ENCODE data around the gene INKA2. TPM values are rescaled to one million over a fixed set of nuclear protein-coding genes. Genes with fewer than 3 reads are reported as not detected.
A peak's percentile ranks its signal among the peaks of the same experiment; 100 is the strongest.

INKA2 gene
- total RNA-seq (2012; rRNA removed) = 4.3 and 7.9 TPM in 2 replicates

DNA sequence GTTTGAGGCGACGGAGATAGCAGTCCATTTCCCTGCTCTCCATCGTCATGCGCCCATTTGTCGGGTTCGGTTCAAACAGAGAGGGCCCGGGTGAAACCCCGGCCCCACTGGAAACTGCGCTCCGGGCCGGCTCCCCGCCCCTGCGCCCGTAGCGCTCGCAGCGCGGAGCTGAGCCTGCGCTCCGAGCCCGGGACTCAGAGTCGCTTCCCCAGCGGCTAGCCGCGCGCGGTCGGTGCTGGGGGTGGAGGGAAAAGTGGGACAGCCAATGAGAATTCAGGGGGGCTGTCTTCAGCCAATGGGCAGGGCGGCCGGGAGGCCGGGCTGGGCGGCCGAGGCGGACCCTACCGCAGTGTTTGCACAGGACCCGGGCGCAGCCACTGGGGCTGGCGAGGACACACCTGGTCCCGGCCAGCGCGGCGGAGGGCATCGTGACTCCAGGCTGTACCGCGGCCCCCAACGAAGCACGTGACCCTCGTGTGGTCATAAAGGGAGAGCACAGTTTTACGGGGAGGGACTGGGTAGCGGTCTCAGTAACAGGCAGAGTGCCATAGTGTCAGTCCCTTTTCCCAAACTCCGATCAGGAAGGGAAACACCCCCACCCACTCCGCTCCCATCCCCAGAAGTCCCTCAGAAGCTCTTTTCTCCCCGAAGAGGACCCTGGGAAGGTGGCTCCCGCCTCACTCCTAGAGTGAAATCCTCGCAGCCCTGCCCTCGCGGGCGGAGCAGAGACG, at the start of gene INKA2:
TSS of gene INKA2 (minus strand) at position 202 of the 731 bp plus-strand sequence. CDS start at position 49, 153 bp downstream.
- Histone ChIP-seq H3K9ac (ENCODE audit: low read depth, low read length) (peak within 1 kb of the TSS; percentile 76), H3K27me3 (ENCODE audit: control insufficient read depth, insufficient read depth, low read length) (peaks cover 6% of the 10 kb centered on the region), H3K4me1 (ENCODE audit: control insufficient read depth, insufficient read depth, low read length) (peaks cover 44% of the 10 kb centered on the region), H3K36me3 (ENCODE audit: insufficient read depth, low read length) (no peaks in the 10 kb centered on the region), H3K4me2 (ENCODE audit: low read length) (peak within 1 kb of the TSS; percentile 92), H3K4me3 (ENCODE audit: low read length) (peak within 1 kb of the TSS; percentile 72), H3K9me3 (replicated peaks; ENCODE audit: low read length) (no peaks in the 10 kb centered on the region)

DNA sequence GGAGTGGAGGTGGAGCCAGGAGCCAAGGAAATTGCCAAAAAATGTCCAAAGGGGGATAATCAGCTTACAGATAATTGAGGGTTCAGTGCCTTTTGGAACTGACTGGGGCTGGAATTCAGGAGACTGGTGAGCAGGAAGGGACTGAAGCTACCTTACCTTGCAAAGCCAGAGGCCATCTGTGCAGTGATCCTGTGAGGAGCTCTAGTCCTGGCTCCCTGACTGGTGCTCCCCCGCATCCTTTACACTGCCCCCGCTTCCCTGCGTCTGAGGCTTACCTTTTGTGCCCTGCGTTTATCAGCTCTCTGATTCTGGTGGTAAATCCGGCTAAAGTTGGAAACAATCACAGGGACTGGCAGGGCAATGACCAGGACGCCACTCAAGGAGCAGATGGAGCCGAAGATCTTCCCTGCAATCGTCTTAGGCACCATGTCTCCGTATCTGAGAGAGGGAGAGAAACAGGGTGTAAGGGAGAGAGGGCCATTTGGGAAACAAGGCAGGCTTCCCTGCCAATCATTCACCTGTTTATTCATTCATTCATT, 47.5 kb upstream of the INKA2 start:
- H3K9ac ChIP-seq (ENCODE audit: low read depth, low read length) = no peak overlapping the region
- H3K4me1 ChIP-seq (ENCODE audit: control insufficient read depth, insufficient read depth, low read length) = no peaks in the 10 kb centered on the region
- no peak overlapping the region for H3K4me3 ChIP-seq (ENCODE audit: low read length)
- peaks cover 78% of the 10 kb centered on the region for H3K27me3 ChIP-seq (ENCODE audit: control insufficient read depth, insufficient read depth, low read length)
- no peaks in the 10 kb centered on the region for H3K9me3 ChIP-seq (replicated peaks; ENCODE audit: low read length)
- no peaks in the 10 kb centered on the region for H3K36me3 ChIP-seq (ENCODE audit: insufficient read depth, low read length)
- no peak overlapping the region for H3K4me2 ChIP-seq (ENCODE audit: low read length)

DNA sequence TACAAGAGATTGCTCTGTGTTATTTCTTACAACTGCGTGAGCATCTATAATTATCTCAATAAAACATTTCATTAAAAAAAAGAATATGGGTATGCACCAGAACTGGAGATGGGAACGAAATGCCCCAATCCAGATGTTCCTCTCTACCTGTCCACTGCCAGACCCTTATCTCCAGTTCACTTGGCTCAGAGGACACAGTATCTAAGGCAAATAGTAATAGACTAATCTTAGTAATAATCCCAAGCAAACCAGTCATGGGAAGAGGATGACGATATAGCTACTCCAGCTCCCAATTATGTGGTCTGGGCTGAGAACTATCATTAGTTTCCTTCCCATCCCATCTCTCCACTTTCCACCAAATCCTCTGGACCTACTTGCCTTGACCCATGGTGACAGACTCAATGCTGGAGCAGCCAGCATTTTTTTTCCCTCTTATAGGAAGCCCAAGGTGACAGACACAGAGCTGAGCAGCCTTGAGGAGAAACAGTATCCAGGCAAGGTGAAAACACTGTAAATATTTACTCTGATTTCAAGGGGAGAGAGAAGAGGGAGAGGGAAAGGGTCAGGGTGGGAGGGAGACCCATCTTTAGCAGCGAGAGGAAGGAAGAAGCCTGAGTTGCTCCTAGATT, 45.2 kb upstream of the INKA2 start:
- Histone ChIP-seq H3K36me3 (ENCODE audit: insufficient read depth, low read length) (no peaks in the 10 kb centered on the region), H3K9ac (ENCODE audit: low read depth, low read length) (no peak overlapping the region), H3K4me2 (ENCODE audit: low read length) (no peak overlapping the region), H3K4me3 (ENCODE audit: low read length) (no peak overlapping the region), H3K9me3 (replicated peaks; ENCODE audit: low read length) (no peaks in the 10 kb centered on the region), H3K4me1 (ENCODE audit: control insufficient read depth, insufficient read depth, low read length) (no peaks in the 10 kb centered on the region), H3K27me3 (ENCODE audit: control insufficient read depth, insufficient read depth, low read length) (peaks cover 55% of the 10 kb centered on the region)

DNA sequence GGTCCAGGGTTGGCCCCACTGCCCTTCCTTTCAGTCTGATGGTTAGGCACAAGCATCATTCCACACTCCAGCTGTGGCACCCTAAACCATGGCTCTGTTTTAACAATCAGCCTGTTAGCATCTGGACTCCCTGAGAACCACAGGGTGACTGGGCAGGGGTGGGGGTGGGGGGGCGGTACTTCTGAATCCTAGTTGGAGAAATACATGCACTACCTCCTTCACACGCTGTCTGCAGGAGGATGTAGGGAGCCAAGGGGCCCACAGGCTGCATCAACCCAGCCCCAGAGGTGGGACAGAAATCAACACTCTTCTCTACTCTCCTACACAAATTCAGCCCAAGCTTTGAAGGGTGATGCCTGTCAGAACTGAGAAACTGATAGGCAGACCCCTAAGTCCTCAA, 40.4 kb upstream of the INKA2 start:
- no peaks in the 10 kb centered on the region for H3K4me1 ChIP-seq (ENCODE audit: control insufficient read depth, insufficient read depth, low read length)
- H3K4me3 ChIP-seq (ENCODE audit: low read length) = no peak overlapping the region
- H3K4me2 ChIP-seq (ENCODE audit: low read length) = no peak overlapping the region
- H3K9me3 ChIP-seq (replicated peaks; ENCODE audit: low read length) = no peaks in the 10 kb centered on the region
- H3K27me3 ChIP-seq (ENCODE audit: control insufficient read depth, insufficient read depth, low read length) = peaks cover 16% of the 10 kb centered on the region
- no peaks in the 10 kb centered on the region for H3K36me3 ChIP-seq (ENCODE audit: insufficient read depth, low read length)
- H3K9ac ChIP-seq (ENCODE audit: low read depth, low read length) = no peak overlapping the region

DNA sequence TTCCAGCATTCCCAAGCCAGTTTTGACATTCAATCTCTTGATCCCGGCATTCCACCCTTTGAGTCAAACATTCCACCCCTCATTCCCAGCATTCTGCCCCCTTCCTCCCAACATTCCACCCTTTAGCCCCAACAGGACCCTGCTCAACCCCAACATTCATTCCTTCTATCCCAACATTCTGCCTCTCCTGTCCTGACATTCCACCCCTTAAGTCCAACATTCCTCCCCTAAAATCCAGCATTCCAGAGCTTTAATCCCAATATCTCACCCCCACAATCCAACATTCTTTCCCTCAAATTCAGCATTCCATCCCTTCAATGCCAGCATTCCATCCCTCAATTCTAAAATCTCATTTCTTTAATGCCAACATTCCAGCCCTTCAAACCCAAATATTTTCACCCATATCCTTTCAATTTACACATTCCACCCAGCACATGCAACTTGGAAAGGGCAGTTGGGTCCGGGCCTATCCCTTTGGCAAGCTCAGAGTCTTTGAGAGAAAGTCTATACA, 39.4 kb upstream of the INKA2 start:
- no peaks in the 10 kb centered on the region for H3K9me3 ChIP-seq (replicated peaks; ENCODE audit: low read length)
- H3K4me1 ChIP-seq (ENCODE audit: control insufficient read depth, insufficient read depth, low read length) = no peaks in the 10 kb centered on the region
- no peak overlapping the region for H3K4me3 ChIP-seq (ENCODE audit: low read length)
- peaks cover 11% of the 10 kb centered on the region for H3K27me3 ChIP-seq (ENCODE audit: control insufficient read depth, insufficient read depth, low read length)
- H3K9ac ChIP-seq (ENCODE audit: low read depth, low read length) = no peak overlapping the region
- H3K4me2 ChIP-seq (ENCODE audit: low read length) = no peak overlapping the region
- no peaks in the 10 kb centered on the region for H3K36me3 ChIP-seq (ENCODE audit: insufficient read depth, low read length)

DNA sequence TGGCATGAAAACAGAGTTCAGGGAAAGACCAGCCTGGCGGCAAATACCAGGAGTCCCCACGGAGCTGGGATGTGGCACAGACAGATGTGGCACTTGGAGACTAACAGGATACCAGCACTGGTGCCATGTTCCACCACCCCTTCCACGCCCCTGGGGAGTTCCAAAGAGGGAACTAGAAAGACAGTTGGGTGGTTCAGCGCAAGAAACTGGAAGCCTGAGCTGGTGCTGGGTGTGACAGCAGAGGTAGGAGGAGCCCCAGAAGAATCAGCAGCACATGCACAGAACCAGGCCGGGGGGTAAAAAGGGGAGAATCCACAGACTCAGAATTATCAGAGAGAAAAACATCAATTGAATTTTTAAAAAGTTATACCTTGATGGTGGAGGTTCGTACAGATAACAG, 38.9 kb upstream of the INKA2 start:
- Histone ChIP-seq H3K9ac (ENCODE audit: low read depth, low read length) (no peak overlapping the region), H3K4me3 (ENCODE audit: low read length) (no peak overlapping the region), H3K27me3 (ENCODE audit: control insufficient read depth, insufficient read depth, low read length) (peaks cover 6% of the 10 kb centered on the region), H3K4me2 (ENCODE audit: low read length) (no peak overlapping the region), H3K36me3 (ENCODE audit: insufficient read depth, low read length) (no peaks in the 10 kb centered on the region), H3K9me3 (replicated peaks; ENCODE audit: low read length) (no peaks in the 10 kb centered on the region), H3K4me1 (ENCODE audit: control insufficient read depth, insufficient read depth, low read length) (no peaks in the 10 kb centered on the region)

DNA sequence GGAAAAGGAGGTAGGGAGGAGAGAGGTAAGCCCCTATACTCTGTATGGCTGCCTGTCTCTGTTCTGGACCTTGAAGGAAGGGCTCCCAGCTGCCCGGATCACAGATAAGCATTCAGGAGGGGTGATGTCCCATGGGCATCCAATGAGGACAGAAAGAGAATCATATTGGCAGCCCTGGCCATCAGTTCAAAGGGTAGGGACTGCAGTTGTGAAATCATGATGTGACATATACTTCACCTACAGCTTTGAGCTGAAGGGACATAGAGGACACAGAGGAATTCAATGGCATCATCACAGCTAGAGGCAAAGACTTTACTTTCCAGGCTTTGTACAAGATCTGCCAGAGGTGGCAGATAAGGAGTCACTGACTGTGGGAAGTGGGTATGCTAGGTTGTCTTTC, 38.1 kb upstream of the INKA2 start:
- peaks cover 5% of the 10 kb centered on the region for H3K27me3 ChIP-seq (ENCODE audit: control insufficient read depth, insufficient read depth, low read length)
- no peaks in the 10 kb centered on the region for H3K4me1 ChIP-seq (ENCODE audit: control insufficient read depth, insufficient read depth, low read length)
- no peaks in the 10 kb centered on the region for H3K9me3 ChIP-seq (replicated peaks; ENCODE audit: low read length)
- H3K9ac ChIP-seq (ENCODE audit: low read depth, low read length) = no peak overlapping the region
- H3K4me2 ChIP-seq (ENCODE audit: low read length) = no peak overlapping the region
- no peak overlapping the region for H3K4me3 ChIP-seq (ENCODE audit: low read length)
- H3K36me3 ChIP-seq (ENCODE audit: insufficient read depth, low read length) = no peaks in the 10 kb centered on the region

DNA sequence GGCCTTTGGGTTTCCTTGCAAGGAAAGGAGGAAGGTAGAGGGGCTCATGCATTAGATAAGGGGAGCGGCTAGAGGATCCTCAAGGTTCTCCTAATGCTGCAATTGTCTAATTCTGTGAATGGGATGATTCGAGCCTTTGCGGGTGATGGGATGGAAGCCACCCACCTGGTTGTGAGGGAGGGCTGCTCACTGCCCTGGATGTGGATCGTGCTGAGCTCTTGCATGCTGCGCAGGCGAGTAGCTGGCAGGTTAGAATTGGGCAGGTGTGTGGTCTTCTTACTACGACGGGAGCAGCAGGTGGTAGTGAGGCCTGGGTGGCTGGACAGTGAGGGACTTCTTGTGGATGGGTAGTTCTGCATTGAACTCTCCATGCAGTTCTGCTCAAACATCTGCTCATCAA, 37.7 kb upstream of the INKA2 start:
- no peak overlapping the region for H3K4me2 ChIP-seq (ENCODE audit: low read length)
- H3K36me3 ChIP-seq (ENCODE audit: insufficient read depth, low read length) = no peaks in the 10 kb centered on the region
- no peak overlapping the region for H3K4me3 ChIP-seq (ENCODE audit: low read length)
- H3K4me1 ChIP-seq (ENCODE audit: control insufficient read depth, insufficient read depth, low read length) = no peaks in the 10 kb centered on the region
- no peaks in the 10 kb centered on the region for H3K9me3 ChIP-seq (replicated peaks; ENCODE audit: low read length)
- H3K27me3 ChIP-seq (ENCODE audit: control insufficient read depth, insufficient read depth, low read length) = peaks cover under 1% of the 10 kb centered on the region
- H3K9ac ChIP-seq (ENCODE audit: low read depth, low read length) = no peak overlapping the region

DNA sequence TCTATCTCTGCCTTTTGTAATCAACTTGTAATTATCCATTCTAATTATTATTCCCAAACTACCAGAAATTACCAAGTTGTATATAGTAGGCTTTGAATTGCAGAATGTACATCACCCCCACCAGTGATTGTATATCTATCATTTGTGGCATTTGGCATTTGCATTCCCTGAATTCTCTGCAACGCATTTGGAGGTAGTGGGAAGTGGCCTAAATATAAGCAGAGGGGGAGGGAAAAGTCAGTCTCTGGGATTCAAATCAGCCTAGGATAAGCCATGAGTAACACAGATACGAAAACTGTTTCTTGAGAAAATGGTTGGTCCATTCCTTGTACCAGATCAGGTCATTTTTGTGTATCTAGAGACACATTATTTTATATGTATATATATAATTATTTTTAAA, 37.2 kb upstream of the INKA2 start:
- Histone ChIP-seq H3K9ac (ENCODE audit: low read depth, low read length) (no peak overlapping the region), H3K36me3 (ENCODE audit: insufficient read depth, low read length) (no peaks in the 10 kb centered on the region), H3K27me3 (ENCODE audit: control insufficient read depth, insufficient read depth, low read length) (no peaks in the 10 kb centered on the region), H3K9me3 (replicated peaks; ENCODE audit: low read length) (no peaks in the 10 kb centered on the region), H3K4me1 (ENCODE audit: control insufficient read depth, insufficient read depth, low read length) (peaks cover 3% of the 10 kb centered on the region), H3K4me2 (ENCODE audit: low read length) (no peak overlapping the region), H3K4me3 (ENCODE audit: low read length) (no peak overlapping the region)

DNA sequence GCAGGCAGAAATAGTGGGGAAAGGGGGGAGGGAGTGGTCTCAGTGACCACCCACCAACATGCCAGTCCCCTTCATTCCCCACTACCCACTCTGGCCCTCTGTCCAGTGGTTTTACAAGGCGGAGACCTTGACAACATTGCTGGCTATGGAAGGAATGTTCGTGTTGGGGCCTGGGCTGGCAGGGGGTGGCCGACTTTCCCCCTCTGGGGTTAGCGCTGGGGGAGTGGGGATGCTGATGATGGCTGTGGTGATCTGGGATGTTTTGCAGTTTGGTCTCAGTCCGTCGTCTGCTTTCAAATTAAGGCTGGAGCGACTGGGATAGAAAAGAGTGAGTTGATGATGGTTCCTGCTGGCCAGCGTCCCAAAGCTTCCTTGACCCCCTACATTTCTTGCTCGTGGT, 36.8 kb upstream of the INKA2 start:
- Histone ChIP-seq H3K27me3 (ENCODE audit: control insufficient read depth, insufficient read depth, low read length) (no peaks in the 10 kb centered on the region), H3K4me2 (ENCODE audit: low read length) (no peak overlapping the region), H3K9me3 (replicated peaks; ENCODE audit: low read length) (no peaks in the 10 kb centered on the region), H3K4me3 (ENCODE audit: low read length) (no peak overlapping the region), H3K9ac (ENCODE audit: low read depth, low read length) (no peak overlapping the region), H3K4me1 (ENCODE audit: control insufficient read depth, insufficient read depth, low read length) (peaks cover 7% of the 10 kb centered on the region), H3K36me3 (ENCODE audit: insufficient read depth, low read length) (no peaks in the 10 kb centered on the region)

DNA sequence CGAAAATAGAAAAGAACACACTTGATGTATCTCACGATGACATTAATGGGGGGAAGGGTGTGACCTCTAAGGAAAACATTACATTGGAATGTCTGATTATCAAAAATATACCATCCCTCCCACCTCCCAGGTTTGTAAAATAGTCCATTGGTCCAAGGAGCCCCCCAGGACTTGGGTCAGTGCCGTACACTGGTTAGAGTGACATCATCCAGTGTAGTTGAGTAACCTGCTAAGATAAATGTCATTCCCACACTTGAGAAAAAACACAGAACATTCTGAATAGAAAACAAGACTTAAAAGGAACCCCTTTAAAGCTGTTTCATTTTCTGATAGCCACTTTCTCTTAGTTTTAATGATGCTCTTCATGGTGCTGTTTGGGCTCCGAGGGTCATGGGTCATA, 31.7 kb upstream of the INKA2 start:
- Histone ChIP-seq H3K9me3 (replicated peaks; ENCODE audit: low read length) (no peaks in the 10 kb centered on the region), H3K4me2 (ENCODE audit: low read length) (no peak overlapping the region), H3K36me3 (ENCODE audit: insufficient read depth, low read length) (peaks cover 14% of the 10 kb centered on the region), H3K9ac (ENCODE audit: low read depth, low read length) (no peak overlapping the region), H3K27me3 (ENCODE audit: control insufficient read depth, insufficient read depth, low read length) (no peaks in the 10 kb centered on the region), H3K4me3 (ENCODE audit: low read length) (no peak overlapping the region), H3K4me1 (ENCODE audit: control insufficient read depth, insufficient read depth, low read length) (peaks cover 7% of the 10 kb centered on the region)

All from skeletal muscle satellite cell (primary cell).